ENCODE results near the gene LPP.

GRCh38 chr3:188262913-188263683 is 109.1 kb downstream of the LPP start:
- TF ChIP-seq CTCF (IDR thresholded peaks at IDR 0.05) (no peak), POLR2A (IDR thresholded peaks at IDR 0.05) (no peak)
